DND-41 (cell line): ENCODE measurements around the gene DTYMK.

Source experiments
- ATAC-seq: fragments of 200-7000 bp; cut with Tn5 transposase; 3 replicates; pipeline ENCODE4 v1.9.1; 2021; ENCODE audit warnings: low read depth; ENCODE audit not compliant: insufficient read depth
- DNase-seq: peaks from one replicate; pipeline ENCODE4 v3.0.0-alpha.2; 2020
- H2AFZ ChIP-seq: 2 replicates; pipeline ENCODE4 v1.6.0; 2012; ENCODE audit warnings: low read depth, low read length
- H3K27ac ChIP-seq: 2 replicates; pipeline ENCODE4 v1.5.1; 2012; ENCODE audit warnings: low read length, inconsistent platforms
- H3K27me3 ChIP-seq: fragments of 200-600 bp; sonication (generic); 2 replicates; pipeline ENCODE4 v1.6.0; 2012; ENCODE audit warnings: low read length, mild to moderate bottlenecking, inconsistent platforms; ENCODE audit not compliant: insufficient read depth, poor library complexity
- H3K36me3 ChIP-seq: 2 replicates; pipeline ENCODE4 v1.5.1; 2012; ENCODE audit warnings: low read length, inconsistent platforms; ENCODE audit not compliant: insufficient read depth
- H3K4me1 ChIP-seq: 2 replicates; pipeline ENCODE4 v1.5.1; 2012; ENCODE audit warnings: mild to moderate bottlenecking, low read length; ENCODE audit not compliant: insufficient read depth
- H3K4me2 ChIP-seq: 2 replicates; pipeline ENCODE4 v1.6.0; 2012; ENCODE audit warnings: mild to moderate bottlenecking, moderate library complexity, low read length, inconsistent platforms; ENCODE audit not compliant: insufficient read depth
- H3K4me3 ChIP-seq, 2 experiments: fragments of 200-600 bp in 1 of 2; shearing (Covaris generic) in 1 of 2; 2 replicates each; pipeline ENCODE4 v1.5.1; 2012 to 2016; ENCODE audit warnings: inconsistent platforms in 2 of 2, low read length in 2 of 2, mild to moderate bottlenecking in 2 of 2, low read depth in 1 of 2, moderate library complexity in 1 of 2
- H3K79me2 ChIP-seq: 2 replicates; pipeline ENCODE4 v1.6.0; 2012; ENCODE audit warnings: low read length, inconsistent platforms; ENCODE audit not compliant: insufficient read depth
- H3K9ac ChIP-seq: 2 replicates; pipeline ENCODE4 v1.6.0; 2012; ENCODE audit warnings: low read depth, mild to moderate bottlenecking, inconsistent platforms, low read length, moderate library complexity
- H3K9me3 ChIP-seq: 2 replicates; pipeline ENCODE4 v1.5.1; 2012; ENCODE audit warnings: low read length, moderate library complexity, mild to moderate bottlenecking, inconsistent platforms; ENCODE audit not compliant: insufficient read depth, severe bottlenecking
- H4K20me1 ChIP-seq: 2 replicates; pipeline ENCODE4 v1.6.0; 2012; ENCODE audit warnings: low read length; ENCODE audit not compliant: insufficient read depth
- CTCF ChIP-seq: IDR thresholded peaks from 2 replicates; pipeline ENCODE4 v1.5.1; 2012; ENCODE audit warnings: borderline replicate concordance, low read length, moderate library complexity, mild to moderate bottlenecking; ENCODE audit not compliant: poor library complexity, severe bottlenecking; ENCODE audit errors: extremely low read depth
- EZH2 ChIP-seq: IDR thresholded peaks from 3 replicates; pipeline ENCODE4 v1.6.1; 2012; ENCODE audit warnings: borderline replicate concordance, low read depth, mild to moderate bottlenecking, moderate library complexity, low read length, inconsistent platforms; ENCODE audit not compliant: severe bottlenecking

The DTYMK gene

DNA sequence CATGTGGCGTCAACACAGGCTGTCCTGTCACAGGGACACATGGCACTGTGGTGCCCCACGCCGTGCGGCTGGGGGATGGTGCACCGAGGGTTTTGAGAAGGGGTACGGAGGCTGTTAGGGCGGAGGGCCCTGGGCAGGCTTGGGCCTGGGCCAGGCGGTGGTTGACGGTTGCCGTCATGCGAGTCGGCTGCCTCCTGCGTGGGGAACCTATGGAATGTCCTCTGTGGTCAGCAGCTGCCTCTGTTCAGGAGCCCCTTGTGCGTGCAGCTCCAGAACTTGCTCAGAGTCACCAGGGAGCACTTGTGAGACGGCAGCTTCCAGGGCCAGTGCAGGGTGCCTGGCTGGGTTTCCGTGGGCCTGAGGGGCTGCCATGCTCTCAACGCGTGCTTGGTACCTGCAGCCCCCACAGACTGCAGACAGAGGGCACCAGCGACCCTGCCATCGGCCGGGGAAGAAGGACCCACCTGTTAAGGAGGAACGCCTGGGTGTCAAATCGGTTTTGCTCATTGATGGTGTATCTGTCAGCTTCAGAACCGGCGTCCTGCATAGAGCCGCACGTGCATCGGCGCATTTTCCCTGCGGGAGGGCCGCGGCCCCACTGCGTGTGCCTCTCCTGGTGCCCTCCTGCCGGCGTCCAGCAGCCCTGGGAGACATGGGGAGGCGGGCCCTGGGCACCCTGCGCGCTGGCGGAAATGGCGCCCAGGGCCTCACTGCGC is 37.8 kb upstream of the DTYMK start:
- H3K4me1 ChIP-seq: no peaks in the 10 kb centered on the region
- peak; percentile 60 for TF ChIP-seq CTCF
- no peak for TF ChIP-seq EZH2
- no peaks in the 10 kb centered on the region for H3K79me2 ChIP-seq
- peak; percentile 33 for DNase-seq
- H4K20me1 ChIP-seq: no peaks in the 10 kb centered on the region
- H3K27ac ChIP-seq: no peak overlapping the region
- ATAC-seq: peak; percentile 58; the same call in 2 of the 3 replicates
- no peak overlapping the region for H3K9ac ChIP-seq
- H3K9me3 ChIP-seq: peaks cover 24% of the 10 kb centered on the region
- H3K4me3 ChIP-seq: no peak overlapping the region
- no peak overlapping the region for H3K4me2 ChIP-seq
- no peaks in the 10 kb centered on the region for H3K27me3 ChIP-seq
- no peak overlapping the region for H2AFZ ChIP-seq
- peaks cover 64% of the 10 kb centered on the region for H3K36me3 ChIP-seq

- H3K36me3 ChIP-seq: peaks cover 74% of the 10 kb centered on the region
- no peak overlapping the region for H3K4me3 ChIP-seq
- peaks cover 24% of the 10 kb centered on the region for H3K9me3 ChIP-seq
- no peak for TF ChIP-seq EZH2
- TF ChIP-seq CTCF: no peak
- H3K79me2 ChIP-seq: no peaks in the 10 kb centered on the region
- H2AFZ ChIP-seq: no peak overlapping the region
- H4K20me1 ChIP-seq: no peaks in the 10 kb centered on the region
- no peak overlapping the region for H3K4me2 ChIP-seq
- no peak overlapping the region for H3K9ac ChIP-seq
- ATAC-seq (no peak), DNase-seq (no peak)
- H3K27ac ChIP-seq: no peak overlapping the region
- H3K27me3 ChIP-seq: no peaks in the 10 kb centered on the region
- no peaks in the 10 kb centered on the region for H3K4me1 ChIP-seq
Measured at GRCh38 chr2:241722896-241723454, 36.4 kb upstream of the DTYMK start.

- Histone ChIP-seq H3K4me1 (no peaks in the 10 kb centered on the region), H3K4me2 (no peak overlapping the region), H2AFZ (no peak overlapping the region), H3K27me3 (no peaks in the 10 kb centered on the region), H3K79me2 (no peaks in the 10 kb centered on the region), H3K4me3 (no peak overlapping the region), H3K27ac (no peak overlapping the region), H3K36me3 (peaks cover 82% of the 10 kb centered on the region), H3K9me3 (peaks cover 24% of the 10 kb centered on the region), H3K9ac (no peak overlapping the region), H4K20me1 (no peaks in the 10 kb centered on the region)
- TF ChIP-seq CTCF: no peak
- TF ChIP-seq EZH2: no peak
- DNase-seq: no peak
- no peak for ATAC-seq
Measured at GRCh38 chr2:241721852-241722251, 35.2 kb upstream of the DTYMK start.
